ENCODE measurements around the gene MED4.

GRCh38 chr13:48069573-48069972 lies 25.3 kb downstream of the MED4 start:
- TF ChIP-seq CTCF (IDR thresholded peaks at IDR 0.05) (no peak), POLR2A (IDR thresholded peaks at IDR 0.05) (no peak), POLR2AphosphoS5 (IDR thresholded peaks at IDR 0.05) (no peak)
